HPDE6-E6E7 (cell line): ENCODE measurements around the gene DSG1.
"Not testable (repeated sequence)": the region's sequence is repeated elsewhere in the genome, so short reads cannot be mapped to it uniquely, and the experiment has no call there.

Experiments used
- DNase-seq: peaks from one replicate; pipeline ENCODE4 v3.0.0; 2011; ENCODE audit warnings: missing footprints; ENCODE audit errors: extremely low spot score

Gene DSG1

GRCh38 chr18:31343454-31343853 lies 25.5 kb downstream of the DSG1 start:
- DNase-seq, result no peak

- DNase-seq, result not testable (repeated sequence)
These were observed 35.4 kb downstream of the DSG1 start for GRCh38 chr18:31353336-31353735.

GRCh38 chr18:31354990-31355389 lies 37.0 kb downstream of the DSG1 start:
- no peak for DNase-seq

GRCh38 chr18:31356025-31356424 lies 38.1 kb downstream of the DSG1 start:
- no peak for DNase-seq

GRCh38 chr18:31364190-31364589 lies 46.2 kb downstream of the DSG1 start:
- DNase-seq, result no peak

GRCh38 chr18:31369478-31369877 lies 51.5 kb downstream of the DSG1 start:
- no peak for DNase-seq

GRCh38 chr18:31371989-31372388 lies 54.0 kb downstream of the DSG1 start:
- DNase-seq, result no peak

GRCh38 chr18:31373641-31374040 lies 55.7 kb downstream of the DSG1 start:
- no peak for DNase-seq

GRCh38 chr18:31376477-31376876 lies 58.5 kb downstream of the DSG1 start, which contains the start of gene DSG4:
TSS of gene DSG4 (plus strand) at chr18:31376777. CDS start at chr18:31376912, 135 bp downstream.
- no peak for DNase-seq

- DNase-seq, result peak; percentile 8
These were observed 63.0 kb downstream of the DSG1 start for GRCh38 chr18:31380912-31381311.

GRCh38 chr18:31382107-31382506 lies 64.1 kb downstream of the DSG1 start:
- no peak for DNase-seq

GRCh38 chr18:31386741-31387140 lies 68.8 kb downstream of the DSG1 start:
- no peak for DNase-seq

- no peak for DNase-seq
These were observed 75.3 kb downstream of the DSG1 start for GRCh38 chr18:31393286-31393685.

- no peak for DNase-seq
These were observed 79.0 kb downstream of the DSG1 start for GRCh38 chr18:31396796-31397612.

GRCh38 chr18:31398191-31398590 lies 80.2 kb downstream of the DSG1 start:
- no peak for DNase-seq

- DNase-seq, result no peak
These were observed 81.5 kb downstream of the DSG1 start for GRCh38 chr18:31399306-31400032.

- DNase-seq, result no peak
These were observed 83.4 kb downstream of the DSG1 start for GRCh38 chr18:31401156-31402025.

- no peak for DNase-seq
These were observed 84.0 kb downstream of the DSG1 start for GRCh38 chr18:31402026-31402373.

- no peak for DNase-seq
These were observed 85.4 kb downstream of the DSG1 start for GRCh38 chr18:31403409-31403808.
